IPS-20b (cell line): ENCODE results near the gene KLK7.

Experiments used
- H3K27ac ChIP-seq: one replicate; pipeline ENCODE4 v1.5.1; 2013; ENCODE audit warnings: low read length
- H3K27me3 ChIP-seq: 2 replicates; pipeline ENCODE4 v1.6.1; 2013; ENCODE audit warnings: mild to moderate bottlenecking, low read length, inconsistent platforms; ENCODE audit not compliant: insufficient read depth
- H3K36me3 ChIP-seq: 2 replicates; pipeline ENCODE4 v1.6.1; 2013; ENCODE audit warnings: low read depth, mild to moderate bottlenecking, inconsistent platforms, low read length, moderate library complexity; ENCODE audit not compliant: insufficient read depth
- H3K4me1 ChIP-seq: 2 replicates; pipeline ENCODE4 v1.6.1; 2013; ENCODE audit warnings: mild to moderate bottlenecking, control low read depth, inconsistent platforms, low read length, moderate library complexity; ENCODE audit not compliant: insufficient read depth
- H3K4me3 ChIP-seq: 2 replicates; pipeline ENCODE4 v1.5.1; 2013; ENCODE audit warnings: mild to moderate bottlenecking, low read length, inconsistent platforms
- H3K9ac ChIP-seq: 2 replicates; pipeline ENCODE4 v1.6.1; 2013; ENCODE audit warnings: low read depth, mild to moderate bottlenecking, inconsistent platforms, low read length, moderate library complexity
- H3K9me3 ChIP-seq: 2 replicates; pipeline ENCODE4 v1.6.1; 2013; ENCODE audit warnings: mild to moderate bottlenecking, low read depth, low read length, inconsistent platforms; ENCODE audit not compliant: insufficient read depth

KLK7 gene

GRCh38 chr19:51023946-51024345, 40.2 kb upstream of the KLK7 start:
- Histone ChIP-seq H3K27ac (no peak overlapping the region), H3K4me3 (no peak overlapping the region), H3K4me1 (peaks cover 7% of the 10 kb centered on the region; the same call in 1 of the 2 replicates), H3K27me3 (peaks cover 17% of the 10 kb centered on the region), H3K9me3 (no peaks in the 10 kb centered on the region), H3K36me3 (no peaks in the 10 kb centered on the region), H3K9ac (no peak overlapping the region)

GRCh38 chr19:51022526-51022925, 38.8 kb upstream of the KLK7 start:
- Histone ChIP-seq H3K9me3 (no peaks in the 10 kb centered on the region), H3K4me3 (no peak overlapping the region), H3K27me3 (peaks cover 31% of the 10 kb centered on the region), H3K36me3 (no peaks in the 10 kb centered on the region), H3K9ac (no peak overlapping the region), H3K4me1 (peaks cover 7% of the 10 kb centered on the region; the same call in 1 of the 2 replicates), H3K27ac (no peak overlapping the region)

GRCh38 chr19:51020988-51021651, 37.4 kb upstream of the KLK7 start:
- Histone ChIP-seq H3K9ac (no peak overlapping the region), H3K4me1 (peaks cover 7% of the 10 kb centered on the region; the same call in 1 of the 2 replicates), H3K27me3 (peaks cover 45% of the 10 kb centered on the region), H3K4me3 (no peak overlapping the region), H3K9me3 (no peaks in the 10 kb centered on the region), H3K27ac (no peak overlapping the region), H3K36me3 (no peaks in the 10 kb centered on the region)

- Histone ChIP-seq H3K27me3 (peaks cover 53% of the 10 kb centered on the region), H3K9ac (no peak within 1 kb of the TSS), H3K36me3 (no peaks in the 10 kb centered on the region), H3K4me3 (peak within 1 kb of the TSS; percentile 60; the same call in 1 of the 2 replicates), H3K27ac (no peak within 1 kb of the TSS), H3K4me1 (peaks cover 4% of the 10 kb centered on the region; the same call in 1 of the 2 replicates), H3K9me3 (no peaks in the 10 kb centered on the region)
Observed at GRCh38 chr19:51019544-51019925, 35.8 kb upstream of the KLK7 start, which contains the start of gene KLK10. KLK10 (minus strand) TSS chr19:51019709; CDS start chr19:51019130, 579 bp downstream.

GRCh38 chr19:51018745-51019543, 35.2 kb upstream of the KLK7 start:
- Histone ChIP-seq H3K27ac (no peak overlapping the region), H3K4me1 (peaks cover 4% of the 10 kb centered on the region; the same call in 1 of the 2 replicates), H3K9me3 (no peaks in the 10 kb centered on the region), H3K36me3 (no peaks in the 10 kb centered on the region), H3K27me3 (peaks cover 59% of the 10 kb centered on the region), H3K4me3 (peak overlapping the region; percentile 60; the same call in 1 of the 2 replicates), H3K9ac (no peak overlapping the region)

- Histone ChIP-seq H3K27ac (no peak overlapping the region), H3K4me1 (peaks cover 4% of the 10 kb centered on the region; the same call in 1 of the 2 replicates), H3K36me3 (no peaks in the 10 kb centered on the region), H3K4me3 (peak overlapping the region; percentile 70), H3K27me3 (peaks cover 60% of the 10 kb centered on the region), H3K9ac (no peak overlapping the region), H3K9me3 (no peaks in the 10 kb centered on the region)
Observed at GRCh38 chr19:51016798-51017683, 33.3 kb upstream of the KLK7 start.

GRCh38 chr19:51015691-51016267, 32.1 kb upstream of the KLK7 start:
- Histone ChIP-seq H3K4me3 (no peak overlapping the region), H3K36me3 (no peaks in the 10 kb centered on the region), H3K4me1 (no peaks in the 10 kb centered on the region), H3K27me3 (peaks cover 60% of the 10 kb centered on the region), H3K9ac (no peak overlapping the region), H3K27ac (no peak overlapping the region), H3K9me3 (no peaks in the 10 kb centered on the region)

GRCh38 chr19:51014242-51014641, 30.5 kb upstream of the KLK7 start:
- H3K9ac ChIP-seq = no peak overlapping the region
- H3K4me1 ChIP-seq = no peaks in the 10 kb centered on the region
- no peaks in the 10 kb centered on the region for H3K36me3 ChIP-seq
- no peak overlapping the region for H3K4me3 ChIP-seq
- H3K27me3 ChIP-seq = peaks cover 46% of the 10 kb centered on the region
- no peak overlapping the region for H3K27ac ChIP-seq
- H3K9me3 ChIP-seq = no peaks in the 10 kb centered on the region

GRCh38 chr19:51012661-51013190, 29.0 kb upstream of the KLK7 start:
- Histone ChIP-seq H3K4me3 (no peak overlapping the region), H3K27ac (no peak overlapping the region), H3K4me1 (no peaks in the 10 kb centered on the region), H3K27me3 (peaks cover 31% of the 10 kb centered on the region), H3K9me3 (no peaks in the 10 kb centered on the region), H3K36me3 (no peaks in the 10 kb centered on the region), H3K9ac (no peak overlapping the region)

GRCh38 chr19:51010066-51010795, 26.5 kb upstream of the KLK7 start:
- H3K4me3 ChIP-seq = no peak overlapping the region
- no peaks in the 10 kb centered on the region for H3K4me1 ChIP-seq
- H3K9me3 ChIP-seq = no peaks in the 10 kb centered on the region
- H3K9ac ChIP-seq = no peak overlapping the region
- peaks cover 10% of the 10 kb centered on the region; the same call in 1 of the 2 replicates for H3K27me3 ChIP-seq
- no peaks in the 10 kb centered on the region for H3K36me3 ChIP-seq
- H3K27ac ChIP-seq = no peak overlapping the region
